ENCODE measurements around the gene FCRL5.

The FCRL5 gene

DNA sequence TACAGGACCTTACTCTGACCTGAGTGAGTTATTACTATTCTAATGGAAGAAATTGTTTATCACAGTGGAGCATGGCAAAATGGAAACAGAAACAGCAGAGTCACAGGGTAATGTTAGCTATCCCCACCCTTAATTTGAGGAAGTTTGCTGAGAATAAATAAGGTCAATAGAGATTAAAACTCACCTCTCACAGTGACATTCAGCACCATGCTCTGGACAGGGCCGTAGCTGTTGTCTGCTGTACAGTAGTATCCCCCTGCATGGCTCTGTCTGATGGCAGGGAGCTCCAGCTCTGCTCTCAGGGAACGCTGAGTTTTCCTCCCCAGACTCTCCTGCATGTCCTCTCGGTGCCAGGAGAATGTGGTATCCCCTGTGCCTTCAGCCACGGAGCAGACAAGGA lies 33.7 kb upstream of the FCRL5 start:
- no peak overlapping the region for H3K4me3 ChIP-seq (ENCODE audit: low read depth, low read length)
- TF ChIP-seq MYC (IDR thresholded peaks at IDR 0.05; ENCODE audit: low read depth, low read length), result no peak
- TF ChIP-seq POLR2A (IDR thresholded peaks at IDR 0.05; ENCODE audit: extremely low read depth, insufficient read length), result no peak
- TF ChIP-seq, protein P1, sequence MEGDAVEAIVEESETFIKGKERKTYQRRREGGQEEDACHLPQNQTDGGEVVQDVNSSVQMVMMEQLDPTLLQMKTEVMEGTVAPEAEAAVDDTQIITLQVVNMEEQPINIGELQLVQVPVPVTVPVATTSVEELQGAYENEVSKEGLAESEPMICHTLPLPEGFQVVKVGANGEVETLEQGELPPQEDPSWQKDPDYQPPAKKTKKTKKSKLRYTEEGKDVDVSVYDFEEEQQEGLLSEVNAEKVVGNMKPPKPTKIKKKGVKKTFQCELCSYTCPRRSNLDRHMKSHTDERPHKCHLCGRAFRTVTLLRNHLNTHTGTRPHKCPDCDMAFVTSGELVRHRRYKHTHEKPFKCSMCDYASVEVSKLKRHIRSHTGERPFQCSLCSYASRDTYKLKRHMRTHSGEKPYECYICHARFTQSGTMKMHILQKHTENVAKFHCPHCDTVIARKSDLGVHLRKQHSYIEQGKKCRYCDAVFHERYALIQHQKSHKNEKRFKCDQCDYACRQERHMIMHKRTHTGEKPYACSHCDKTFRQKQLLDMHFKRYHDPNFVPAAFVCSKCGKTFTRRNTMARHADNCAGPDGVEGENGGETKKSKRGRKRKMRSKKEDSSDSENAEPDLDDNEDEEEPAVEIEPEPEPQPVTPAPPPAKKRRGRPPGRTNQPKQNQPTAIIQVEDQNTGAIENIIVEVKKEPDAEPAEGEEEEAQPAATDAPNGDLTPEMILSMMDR (IDR thresholded peaks at IDR 0.05; ENCODE audit: low read depth, low read length), result no peak
- TF ChIP-seq, protein P2, sequence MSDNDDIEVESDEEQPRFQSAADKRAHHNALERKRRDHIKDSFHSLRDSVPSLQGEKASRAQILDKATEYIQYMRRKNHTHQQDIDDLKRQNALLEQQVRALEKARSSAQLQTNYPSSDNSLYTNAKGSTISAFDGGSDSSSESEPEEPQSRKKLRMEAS (IDR thresholded peaks at IDR 0.05; ENCODE audit: low read depth, low read length), result no peak
- DNase-seq (ENCODE audit: low read depth), result peak; percentile 15

DNA sequence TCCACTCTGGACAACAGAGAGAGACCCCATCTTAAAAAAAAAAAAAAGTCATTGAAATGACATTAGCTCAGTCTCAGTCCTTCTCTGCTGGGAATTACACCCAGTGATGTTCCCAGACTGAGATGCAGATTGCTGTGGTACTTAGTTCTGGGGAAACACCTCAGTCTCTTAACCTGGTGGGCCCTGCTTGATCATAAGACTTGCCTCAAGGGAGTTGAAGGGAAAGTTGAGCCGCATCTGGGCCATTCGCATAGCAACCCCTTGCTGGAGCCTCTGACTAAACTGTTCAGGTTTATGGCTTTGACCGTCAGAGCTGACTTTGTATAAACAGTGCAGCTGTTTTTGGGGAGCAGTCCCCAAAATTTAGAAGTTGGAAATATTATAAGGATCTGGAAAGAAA lies 32.2 kb upstream of the FCRL5 start:
- TF ChIP-seq MYC (IDR thresholded peaks at IDR 0.05; ENCODE audit: low read depth, low read length) (no peak), POLR2A (IDR thresholded peaks at IDR 0.05; ENCODE audit: extremely low read depth, insufficient read length) (no peak)
- TF ChIP-seq, protein P1 (IDR thresholded peaks at IDR 0.05; ENCODE audit: low read depth, low read length), result no peak
- TF ChIP-seq, protein P2 (IDR thresholded peaks at IDR 0.05; ENCODE audit: low read depth, low read length), result no peak
- no peak overlapping the region for H3K4me3 ChIP-seq (ENCODE audit: low read depth, low read length)
- no peak for DNase-seq (ENCODE audit: low read depth)

DNA sequence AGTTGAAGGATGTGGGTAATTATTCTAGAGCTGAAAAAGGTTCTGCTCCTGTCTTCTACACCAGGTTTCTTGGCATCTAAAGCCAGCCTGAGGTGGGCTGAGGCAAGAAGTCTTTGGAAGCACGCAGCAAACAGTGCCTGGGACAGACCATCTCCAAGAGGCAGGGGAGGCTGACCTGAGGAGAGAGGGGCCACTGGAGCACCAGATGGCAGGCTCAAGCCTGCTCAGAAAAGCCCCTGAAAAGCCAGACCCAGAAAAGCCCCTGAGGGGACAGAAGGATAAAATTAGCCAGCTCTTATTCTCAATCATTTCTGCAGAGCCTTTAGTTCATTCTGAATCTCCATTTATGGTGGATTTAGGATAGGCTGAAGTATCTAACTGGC lies 28.5 kb upstream of the FCRL5 start:
- no peak overlapping the region for H3K4me3 ChIP-seq (ENCODE audit: low read depth, low read length)
- TF ChIP-seq, protein P2 (IDR thresholded peaks at IDR 0.05; ENCODE audit: low read depth, low read length), result no peak
- TF ChIP-seq MYC (IDR thresholded peaks at IDR 0.05; ENCODE audit: low read depth, low read length) (no peak), POLR2A (IDR thresholded peaks at IDR 0.05; ENCODE audit: extremely low read depth, insufficient read length) (no peak)
- TF ChIP-seq, protein P1 (IDR thresholded peaks at IDR 0.05; ENCODE audit: low read depth, low read length), result no peak

DNA sequence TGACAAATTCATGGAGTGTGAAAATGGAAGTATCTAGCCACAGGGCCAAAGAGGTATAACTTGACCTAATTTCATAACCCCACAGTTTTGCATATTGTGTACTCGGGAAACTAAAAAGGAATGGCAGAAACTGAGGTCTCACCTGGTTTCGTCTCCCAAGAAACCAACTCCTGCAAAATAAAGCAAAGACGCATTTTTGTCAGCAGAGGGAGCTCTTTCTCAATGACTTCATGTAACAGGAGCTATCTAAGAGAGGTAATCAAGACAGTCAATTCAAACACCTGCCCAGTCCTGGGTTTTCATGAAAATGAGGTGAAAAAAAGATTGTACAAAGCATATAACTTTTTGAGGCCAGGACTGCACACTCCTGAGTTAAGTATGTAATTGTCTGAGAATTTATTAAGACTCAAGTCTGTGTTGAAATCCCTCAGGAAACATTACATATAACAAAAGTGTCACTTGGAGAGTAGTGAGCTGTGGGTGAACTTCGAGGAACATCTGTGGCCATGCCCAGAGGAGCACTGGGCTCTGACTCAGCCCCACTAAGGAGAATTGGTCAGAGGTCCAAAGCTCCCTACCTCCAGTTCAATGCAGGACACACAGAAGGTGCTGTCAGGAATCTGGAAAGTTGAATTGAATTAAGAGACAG lies 28.0 kb upstream of the FCRL5 start:
- no peak overlapping the region for H3K4me3 ChIP-seq (ENCODE audit: low read depth, low read length)
- TF ChIP-seq, protein P2 (IDR thresholded peaks at IDR 0.05; ENCODE audit: low read depth, low read length), result no peak
- TF ChIP-seq, protein P1 (IDR thresholded peaks at IDR 0.05; ENCODE audit: low read depth, low read length), result peak; percentile 58
- DNase-seq (ENCODE audit: low read depth), result peak; percentile 63

More for the DNA sequence above, 28.5 kb upstream of the FCRL5 start:
- no peak for DNase-seq (ENCODE audit: low read depth)

DNA sequence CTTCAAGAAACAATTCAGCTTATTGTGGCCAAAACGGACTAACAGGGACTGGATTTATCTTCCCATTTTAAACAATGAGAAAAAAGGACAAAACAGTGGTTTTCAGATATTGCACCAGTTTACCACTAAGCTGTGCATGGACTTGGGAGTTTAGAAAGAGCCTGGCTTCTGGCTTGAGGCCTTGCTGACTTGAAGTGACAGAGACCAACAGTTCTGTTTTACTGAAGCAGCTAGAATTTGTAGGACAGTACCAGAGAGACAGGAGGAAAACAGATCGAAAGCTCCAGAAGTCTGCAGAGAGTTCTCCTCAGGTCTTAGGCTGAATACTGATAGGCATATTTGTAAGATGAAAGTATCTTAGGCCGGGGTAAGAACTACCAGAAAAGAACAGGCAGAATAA lies 25.1 kb upstream of the FCRL5 start:
- TF ChIP-seq POLR2A (IDR thresholded peaks at IDR 0.05; ENCODE audit: extremely low read depth, insufficient read length) (no peak), MYC (IDR thresholded peaks at IDR 0.05; ENCODE audit: low read depth, low read length) (no peak)
- TF ChIP-seq, protein P2 (IDR thresholded peaks at IDR 0.05; ENCODE audit: low read depth, low read length), result no peak
- TF ChIP-seq, protein P1 (IDR thresholded peaks at IDR 0.05; ENCODE audit: low read depth, low read length), result no peak
- H3K4me3 ChIP-seq (ENCODE audit: low read depth, low read length), result no peak overlapping the region
- DNase-seq (ENCODE audit: low read depth), result no peak
